Measurements from ENCODE around the gene ASB6. TPM values are rescaled to one million over a fixed set of nuclear protein-coding genes. Genes with fewer than 3 reads are reported as not detected.
"Not testable (repeated sequence)": the region's sequence is repeated elsewhere in the genome, so short reads cannot be mapped to it uniquely, and the experiment has no call there.

Gene ASB6
- total RNA-seq, 2 experiments from 2014 or later: 25.4 to 27.7 TPM

GRCh38 chr9:129665814-129666520 is 24.0 kb upstream of the ASB6 start:
- no peaks in the 10 kb centered on the region for H3K9me3 Mint-ChIP-seq (ENCODE audit: insufficient read depth)
- ChIA-PET POLR2A (no interaction called here), CTCF (no interaction called here)
- DNase-seq (no peak), ATAC-seq (peak; percentile 45)
- peak overlapping the region; percentile 12 for H3K4me3 Mint-ChIP-seq
- no peak overlapping the region for H3K27ac Mint-ChIP-seq
- H3K4me1 Mint-ChIP-seq (ENCODE audit: low read depth): peaks cover 11% of the 10 kb centered on the region
- H3K27me3 Mint-ChIP-seq (ENCODE audit: low read depth): peaks cover 17% of the 10 kb centered on the region
- H3K36me3 Mint-ChIP-seq (ENCODE audit: low read depth): no peaks in the 10 kb centered on the region

GRCh38 chr9:129665389-129665775 is 23.4 kb upstream of the ASB6 start, which contains the start of gene PRRX2:
TSS of gene PRRX2 (plus strand) at chr9:129665647. CDS start at chr9:129665868, 221 bp downstream.
- ChIA-PET CTCF (no interaction called here), POLR2A (no interaction called here)
- DNase-seq (peak; percentile 60), ATAC-seq (peak; percentile 81)
- Mint-ChIP-seq H3K27ac (no peak within 1 kb of the TSS), H3K9me3 (ENCODE audit: insufficient read depth) (no peaks in the 10 kb centered on the region), H3K36me3 (ENCODE audit: low read depth) (no peaks in the 10 kb centered on the region), H3K27me3 (ENCODE audit: low read depth) (peaks cover 20% of the 10 kb centered on the region), H3K4me3 (peak within 1 kb of the TSS; percentile 61), H3K4me1 (ENCODE audit: low read depth) (peaks cover 9% of the 10 kb centered on the region)

- H3K4me1 Mint-ChIP-seq (ENCODE audit: low read depth): peaks cover 9% of the 10 kb centered on the region
- no peak overlapping the region for H3K27ac Mint-ChIP-seq
- ChIA-PET POLR2A (no interaction called here), CTCF (no interaction called here)
- DNase-seq: peak; percentile 26
- peaks cover 20% of the 10 kb centered on the region for H3K27me3 Mint-ChIP-seq (ENCODE audit: low read depth)
- peak overlapping the region; percentile 61 for H3K4me3 Mint-ChIP-seq
- H3K9me3 Mint-ChIP-seq (ENCODE audit: insufficient read depth): no peaks in the 10 kb centered on the region
- H3K36me3 Mint-ChIP-seq (ENCODE audit: low read depth): no peaks in the 10 kb centered on the region
- ATAC-seq: peak; percentile 44
Observed at GRCh38 chr9:129664746-129665388, 22.9 kb upstream of the ASB6 start.

- POLR2A ChIA-PET; H3K4me3 Mint-ChIP-seq; H3K9me3 Mint-ChIP-seq (ENCODE audit: insufficient read depth); H3K4me1 Mint-ChIP-seq (ENCODE audit: low read depth); DNase-seq; H3K27ac Mint-ChIP-seq; H3K36me3 Mint-ChIP-seq (ENCODE audit: low read depth); ATAC-seq: not testable (repeated sequence)
- CTCF ChIA-PET: interaction anchor here (0.7 to 1.5 kb wide), 4 partner anchors 21 to 128 kb away, joined by 3 to 4 read pairs (median 3); no protein-coding TSS in a partner anchor
- peaks cover 18% of the 10 kb centered on the region for H3K27me3 Mint-ChIP-seq (ENCODE audit: low read depth)
Observed at GRCh38 chr9:129662239-129662638, 20.3 kb upstream of the ASB6 start.

GRCh38 chr9:129661029-129661428 is 19.1 kb upstream of the ASB6 start:
- DNase-seq: no peak
- Mint-ChIP-seq H3K27me3 (ENCODE audit: low read depth) (peaks cover 18% of the 10 kb centered on the region), H3K4me3 (no peak overlapping the region), H3K27ac (no peak overlapping the region), H3K36me3 (ENCODE audit: low read depth) (no peaks in the 10 kb centered on the region), H3K9me3 (ENCODE audit: insufficient read depth) (no peaks in the 10 kb centered on the region), H3K4me1 (ENCODE audit: low read depth) (peaks cover 9% of the 10 kb centered on the region)
- ChIA-PET CTCF (interaction anchor here (1.5 kb wide), 1 partner anchor 130 kb away, joined by 7 read pairs; no protein-coding TSS in a partner anchor), POLR2A (no interaction called here)
- ATAC-seq: no peak

- H3K4me3 Mint-ChIP-seq: no peak overlapping the region
- H3K27me3 Mint-ChIP-seq (ENCODE audit: low read depth): peaks cover 13% of the 10 kb centered on the region
- no peak overlapping the region for H3K27ac Mint-ChIP-seq
- no peaks in the 10 kb centered on the region for H3K9me3 Mint-ChIP-seq (ENCODE audit: insufficient read depth)
- H3K36me3 Mint-ChIP-seq (ENCODE audit: low read depth): no peaks in the 10 kb centered on the region
- DNase-seq (no peak), ATAC-seq (no peak)
- ChIA-PET POLR2A (no interaction called here), CTCF (interaction anchor here (1.4 kb wide), 1 partner anchor 33 kb away, joined by 3 read pairs; no protein-coding TSS in a partner anchor)
- H3K4me1 Mint-ChIP-seq (ENCODE audit: low read depth): no peaks in the 10 kb centered on the region
Observed at GRCh38 chr9:129656795-129657390, 14.9 kb upstream of the ASB6 start.

GRCh38 chr9:129655696-129656095 is 13.7 kb upstream of the ASB6 start:
- ChIA-PET POLR2A (no interaction called here), CTCF (interaction anchor here (1.4 kb wide), 1 partner anchor 31 kb away, joined by 3 read pairs; no protein-coding TSS in a partner anchor)
- ATAC-seq (no peak), DNase-seq (no peak)
- H3K27ac Mint-ChIP-seq: no peak overlapping the region
- H3K4me3 Mint-ChIP-seq: no peak overlapping the region
- no peaks in the 10 kb centered on the region for H3K9me3 Mint-ChIP-seq (ENCODE audit: insufficient read depth)
- no peaks in the 10 kb centered on the region for H3K36me3 Mint-ChIP-seq (ENCODE audit: low read depth)
- H3K4me1 Mint-ChIP-seq (ENCODE audit: low read depth): no peaks in the 10 kb centered on the region
- H3K27me3 Mint-ChIP-seq (ENCODE audit: low read depth): peaks cover 7% of the 10 kb centered on the region

- ATAC-seq (no peak), DNase-seq (no peak)
- H3K36me3 Mint-ChIP-seq (ENCODE audit: low read depth): no peaks in the 10 kb centered on the region
- ChIA-PET POLR2A (no interaction called here), CTCF (no interaction called here)
- H3K27ac Mint-ChIP-seq: no peak overlapping the region
- no peaks in the 10 kb centered on the region for H3K4me1 Mint-ChIP-seq (ENCODE audit: low read depth)
- no peak overlapping the region for H3K4me3 Mint-ChIP-seq
- H3K9me3 Mint-ChIP-seq (ENCODE audit: insufficient read depth): no peaks in the 10 kb centered on the region
- H3K27me3 Mint-ChIP-seq (ENCODE audit: low read depth): peaks cover 6% of the 10 kb centered on the region
Observed at GRCh38 chr9:129655154-129655553, 13.2 kb upstream of the ASB6 start.

- no peak for DNase-seq
- Mint-ChIP-seq H3K4me3 (no peak overlapping the region), H3K9me3 (ENCODE audit: insufficient read depth) (no peaks in the 10 kb centered on the region), H3K27me3 (ENCODE audit: low read depth) (peaks cover 6% of the 10 kb centered on the region), H3K27ac (no peak overlapping the region), H3K4me1 (ENCODE audit: low read depth) (no peaks in the 10 kb centered on the region), H3K36me3 (ENCODE audit: low read depth) (no peaks in the 10 kb centered on the region)
- POLR2A ChIA-PET: no interaction called here
- CTCF ChIA-PET: no interaction called here
- no peak for ATAC-seq
Observed at GRCh38 chr9:129654554-129655040, 12.6 kb upstream of the ASB6 start.

GRCh38 chr9:129653823-129654553 is 12.0 kb upstream of the ASB6 start:
- Mint-ChIP-seq H3K27ac (no peak overlapping the region), H3K4me3 (no peak overlapping the region), H3K4me1 (ENCODE audit: low read depth) (no peaks in the 10 kb centered on the region), H3K9me3 (ENCODE audit: insufficient read depth) (no peaks in the 10 kb centered on the region), H3K36me3 (ENCODE audit: low read depth) (no peaks in the 10 kb centered on the region), H3K27me3 (ENCODE audit: low read depth) (peaks cover 6% of the 10 kb centered on the region)
- ChIA-PET CTCF (no interaction called here), POLR2A (no interaction called here)
- DNase-seq: no peak
- ATAC-seq: no peak

- H3K36me3 Mint-ChIP-seq (ENCODE audit: low read depth): no peaks in the 10 kb centered on the region
- POLR2A ChIA-PET: no interaction called here
Observed at GRCh38 chr9:129650680-129651235, 8.8 kb upstream of the ASB6 start.

More at GRCh38 chr9:129650680-129651235, 8.8 kb upstream of the ASB6 start:
- peaks cover 4% of the 10 kb centered on the region for H3K27me3 Mint-ChIP-seq (ENCODE audit: low read depth)
- DNase-seq: no peak
- no peak overlapping the region for H3K27ac Mint-ChIP-seq
- ATAC-seq: no peak
- no peak overlapping the region for H3K4me3 Mint-ChIP-seq
- CTCF ChIA-PET: no interaction called here
- H3K9me3 Mint-ChIP-seq (ENCODE audit: insufficient read depth): no peaks in the 10 kb centered on the region
- H3K4me1 Mint-ChIP-seq (ENCODE audit: low read depth): no peaks in the 10 kb centered on the region
